Colonic mucosa (tissue), 4 donors: ENCODE results near the gene CFAP61. TPM values are rescaled to one million over a fixed set of nuclear protein-coding genes. Genes with fewer than 3 reads are reported as not detected.

Experiments
- DNase-seq: peaks from one replicate; pipeline ENCODE4 v3.0.0-alpha.2; 2020
- H3K27ac ChIP-seq: fragments of 200-600 bp; one replicate; pipeline ENCODE4 v1.8.0; 2021
- H3K27me3 ChIP-seq: fragments of 200-600 bp; one replicate; pipeline ENCODE4 v1.8.0; 2021
- H3K36me3 ChIP-seq: fragments of 200-600 bp; one replicate; pipeline ENCODE4 v1.8.0; 2021
- H3K4me1 ChIP-seq: fragments of 200-600 bp; one replicate; pipeline ENCODE4 v1.8.0; 2021; ENCODE audit warnings: mild to moderate bottlenecking
- H3K4me3 ChIP-seq: fragments of 200-600 bp; one replicate; pipeline ENCODE4 v1.8.0; 2021
- H3K9ac ChIP-seq, 2 donors: one replicate each; pipeline ENCODE4 v1.7.0; 2013; ENCODE audit warnings: control low read depth in 2 of 2, low read depth in 2 of 2, low read length in 2 of 2
- H3K9me3 ChIP-seq: fragments of 200-600 bp; one replicate; pipeline ENCODE4 v1.8.0; 2021
- CTCF ChIP-seq: fragments of 200-600 bp; IDR thresholded peaks from one replicate; pipeline ENCODE4 v1.8.0; 2022; ENCODE audit warnings: antibody characterized with exemption, mild to moderate bottlenecking
- intact Hi-C: fragments of 100-400 bp; cut with DNase I; formaldehyde crosslinking; loops from one replicate; pipeline ENCODE4 v1.14.1; 2022
- total RNA-seq, 2 donors: library from RNA; stranded (reverse); fragmentation: NEBNext Ultra II Directional in 1 of 2; extraction: Animal tissue kit (Norgen Biotek cat#: 25700) in 1 of 2; gene quantifications; one replicate each; pipeline ENCODE4 v1.2.1, GENCODE V29; 2021
- donor health status: healthy.
- donor health status: DM: no; HTN: no; CAD: no.
- donor health status: DM: no; HTN: no; CAD: no.

CFAP61 gene
- total RNA-seq, 2 donors from 2014 or later, result 0.32 TPM; not detected in 1

GRCh38 chr20:20329564-20329963 lies 277.2 kb downstream of the CFAP61 start:
- DNase-seq, result no peak
- intact Hi-C loops, result no loop called here
- H3K4me1 ChIP-seq, result no peaks in the 10 kb centered on the region
- H3K27me3 ChIP-seq, result no peaks in the 10 kb centered on the region
- no peak overlapping the region for H3K4me3 ChIP-seq
- no peak overlapping the region for H3K9ac ChIP-seq
- H3K36me3 ChIP-seq, result no peaks in the 10 kb centered on the region
- H3K9me3 ChIP-seq, result no peaks in the 10 kb centered on the region
- no peak overlapping the region for H3K27ac ChIP-seq
- TF ChIP-seq CTCF, result no peak

GRCh38 chr20:20331156-20331555 lies 278.8 kb downstream of the CFAP61 start:
- H3K36me3 ChIP-seq, result no peaks in the 10 kb centered on the region
- H3K27ac ChIP-seq, result no peak overlapping the region
- intact Hi-C loops, result no loop called here
- H3K9me3 ChIP-seq, result no peaks in the 10 kb centered on the region
- no peak for TF ChIP-seq CTCF
- no peaks in the 10 kb centered on the region for H3K4me1 ChIP-seq
- no peak overlapping the region for H3K9ac ChIP-seq
- no peak overlapping the region for H3K4me3 ChIP-seq
- DNase-seq, result no peak
- no peaks in the 10 kb centered on the region for H3K27me3 ChIP-seq

- Histone ChIP-seq H3K27me3 (no peaks in the 10 kb centered on the region), H3K4me3 (no peak overlapping the region), H3K9me3 (no peaks in the 10 kb centered on the region), H3K9ac (no peak overlapping the region), H3K36me3 (no peaks in the 10 kb centered on the region), H3K27ac (no peak overlapping the region), H3K4me1 (no peaks in the 10 kb centered on the region)
- TF ChIP-seq CTCF, result no peak
- intact Hi-C loops, result no loop called here
- no peak for DNase-seq
Observed at GRCh38 chr20:20331817-20332216, 279.5 kb downstream of the CFAP61 start.

- Histone ChIP-seq H3K36me3 (no peaks in the 10 kb centered on the region), H3K9me3 (no peaks in the 10 kb centered on the region), H3K4me3 (no peak overlapping the region), H3K27ac (no peak overlapping the region), H3K27me3 (no peaks in the 10 kb centered on the region), H3K4me1 (no peaks in the 10 kb centered on the region), H3K9ac (no peak overlapping the region)
- intact Hi-C loops, result no loop called here
- no peak for DNase-seq
- no peak for TF ChIP-seq CTCF
Observed at GRCh38 chr20:20333866-20334265, 281.5 kb downstream of the CFAP61 start.

GRCh38 chr20:20334489-20334888 lies 282.2 kb downstream of the CFAP61 start:
- TF ChIP-seq CTCF, result no peak
- Histone ChIP-seq H3K27ac (no peak overlapping the region), H3K9ac (no peak overlapping the region), H3K9me3 (no peaks in the 10 kb centered on the region), H3K4me3 (no peak overlapping the region), H3K4me1 (no peaks in the 10 kb centered on the region), H3K27me3 (no peaks in the 10 kb centered on the region), H3K36me3 (no peaks in the 10 kb centered on the region)
- intact Hi-C loops, result no loop called here
- DNase-seq, result no peak
